HepG2 (cell line): ENCODE measurements around the gene IQCN. TPM values are rescaled to one million over a fixed set of nuclear protein-coding genes. Genes with fewer than 3 reads are reported as not detected.

Source experiments
- AHR ChIP-seq: IDR thresholded peaks from 2 replicates; pipeline ENCODE4 v1.6.1; 2018; ENCODE audit warnings: missing genetic modification reagents, missing compliant biosample characterization
- CAMTA2 ChIP-seq: sonication (generic); formaldehyde crosslinking; IDR thresholded peaks from 2 replicates; pipeline ENCODE4 v1.4.0; 2020; ENCODE audit warnings: mild to moderate bottlenecking, missing genetic modification reagents, borderline replicate concordance
- CREB1 ChIP-seq, 2 experiments: fragments of 450-650 bp in 1 of 2; IDR thresholded peaks; 2 replicates each; pipeline ENCODE4 v1.6.1; 2016 to 2017; ENCODE audit warnings: control low read depth in 1 of 2, mild to moderate bottlenecking in 1 of 2, missing compliant biosample characterization in 1 of 2, missing genetic modification characterization in 1 of 2
- DMAP1 ChIP-seq: IDR thresholded peaks from 2 replicates; pipeline ENCODE4 v1.6.1; 2016
- FLYWCH1 ChIP-seq: sonication (generic); formaldehyde crosslinking; IDR thresholded peaks from 2 replicates; pipeline ENCODE4 v1.8.1; 2023; ENCODE audit warnings: mild to moderate bottlenecking, missing genetic modification reagents
- FOSL1 ChIP-seq: sonication (generic); formaldehyde crosslinking; IDR thresholded peaks from 2 replicates; pipeline ENCODE4 v1.9.0; 2021; ENCODE audit warnings: missing genetic modification reagents, borderline replicate concordance
- HCFC1 ChIP-seq: fragments of 150-350 bp; IDR thresholded peaks from 2 replicates; pipeline ENCODE4 v1.6.1; 2014; ENCODE audit warnings: low read depth, low read length
- MZF1 ChIP-seq: sonication (generic); formaldehyde crosslinking; IDR thresholded peaks from 2 replicates; pipeline ENCODE4 v1.8.1; 2023; ENCODE audit warnings: mild to moderate bottlenecking, missing genetic modification reagents, borderline replicate concordance
- NCOA5 ChIP-seq: sonication (generic); formaldehyde crosslinking; IDR thresholded peaks from 2 replicates; pipeline ENCODE4 v1.4.0; 2020; ENCODE audit warnings: missing genetic modification reagents
- PCBP2 ChIP-seq: fragments of 200-400 bp; formaldehyde crosslinking; optimal IDR thresholded peaks from 2 replicates; pipeline ENCODE3; 2018; ENCODE audit warnings: low read length, low read depth; ENCODE audit not compliant: poor library complexity, severe bottlenecking
- PHF5A ChIP-seq: IDR thresholded peaks from one replicate; pipeline ENCODE4 v1.6.1; 2018; ENCODE audit warnings: low read depth, missing genetic modification reagents; ENCODE audit not compliant: unreplicated experiment
- RELA ChIP-seq: sonication (generic); formaldehyde crosslinking; IDR thresholded peaks from 2 replicates; pipeline ENCODE4 v1.4.0; 2020; ENCODE audit warnings: missing genetic modification reagents
- SALL1 ChIP-seq: sonication (generic); formaldehyde crosslinking; IDR thresholded peaks from 2 replicates; pipeline ENCODE4 v1.8.0; 2022; ENCODE audit warnings: mild to moderate bottlenecking, missing genetic modification reagents
- SYNCRIP ChIP-seq: fragments of 200-400 bp; formaldehyde crosslinking; IDR thresholded peaks from 2 replicates; pipeline ENCODE4 v1.6.1; 2018; ENCODE audit warnings: mild to moderate bottlenecking, low read depth, low read length; ENCODE audit not compliant: insufficient read depth
- TCF7 ChIP-seq: sonication (generic); IDR thresholded peaks from 2 replicates; pipeline ENCODE4 v1.6.1; 2016; ENCODE audit warnings: antibody characterized with exemption, low read depth
- ZBTB14 ChIP-seq: sonication (generic); formaldehyde crosslinking; IDR thresholded peaks from 2 replicates; pipeline ENCODE4 v1.4.0; 2020; ENCODE audit warnings: missing genetic modification reagents
- ZBTB21 ChIP-seq: sonication (generic); formaldehyde crosslinking; IDR thresholded peaks from 2 replicates; pipeline ENCODE4 v1.4.0; 2020; ENCODE audit warnings: missing genetic modification reagents
- ZFP90 ChIP-seq: sonication (generic); formaldehyde crosslinking; IDR thresholded peaks from 2 replicates; pipeline ENCODE4 v1.8.0; 2022; ENCODE audit warnings: missing genetic modification reagents, mild to moderate bottlenecking, inconsistent platforms, borderline replicate concordance
- ZFX ChIP-seq: sonication (generic); formaldehyde crosslinking; IDR thresholded peaks from 2 replicates; pipeline ENCODE4 v1.4.0; 2020; ENCODE audit warnings: mild to moderate bottlenecking, low read depth, missing genetic modification reagents, moderate library complexity
- ZNF263 ChIP-seq: sonication (generic); formaldehyde crosslinking; IDR thresholded peaks from 2 replicates; pipeline ENCODE4 v1.4.0; 2020; ENCODE audit warnings: missing genetic modification reagents
- ZNF30 ChIP-seq: sonication (generic); formaldehyde crosslinking; IDR thresholded peaks from 2 replicates; pipeline ENCODE4 v1.5.0; 2020; ENCODE audit warnings: mild to moderate bottlenecking, missing genetic modification reagents
- ZNF510 ChIP-seq: sonication (generic); formaldehyde crosslinking; IDR thresholded peaks from 2 replicates; pipeline ENCODE4 v1.4.0; 2020; ENCODE audit warnings: low read depth, mild to moderate bottlenecking, missing genetic modification reagents
- ZNF546 ChIP-seq: sonication (generic); formaldehyde crosslinking; conservative IDR thresholded peaks from 2 replicates; pipeline ENCODE4 v1.8.1; 2023; ENCODE audit warnings: mild to moderate bottlenecking, missing genetic modification reagents
- ZNF550 ChIP-seq: sonication (generic); formaldehyde crosslinking; IDR thresholded peaks from 2 replicates; pipeline ENCODE4 v1.4.0; 2020; ENCODE audit warnings: mild to moderate bottlenecking, missing genetic modification reagents, borderline replicate concordance
- ZNF570 ChIP-seq: sonication (generic); formaldehyde crosslinking; IDR thresholded peaks from 2 replicates; pipeline ENCODE4 v1.4.0; 2020; ENCODE audit warnings: mild to moderate bottlenecking, missing genetic modification reagents, borderline replicate concordance
- ZNF652 ChIP-seq: IDR thresholded peaks from 2 replicates; pipeline ENCODE4 v1.6.1; 2016; ENCODE audit warnings: low read depth, borderline replicate concordance
- ZNF740 ChIP-seq: sonication (generic); formaldehyde crosslinking; IDR thresholded peaks from 2 replicates; pipeline ENCODE4 v1.4.0; 2020; ENCODE audit warnings: missing genetic modification reagents
- ZNF782 ChIP-seq: sonication (generic); formaldehyde crosslinking; IDR thresholded peaks from 2 replicates; pipeline ENCODE4 v1.4.0; 2020; ENCODE audit warnings: missing genetic modification reagents, mild to moderate bottlenecking, borderline replicate concordance
- polyA plus RNA-seq, 8 experiments: library from polyadenylated mRNA; depleted of rRNA in 3 of 8; stranded (reverse) in 7 of 8; unstranded in 1 of 8; fragments of >200 nt; fragmentation: Illumina TruSeq in 4 of 8; extraction: Trizol in 4 of 8; gene quantifications; 2 replicates each; pipeline versions ENCODE4 v1.2.1 to v1.2.3, GENCODE V29; 2011 to 2016; ENCODE audit warnings: low read depth in 4 of 8, missing spikeins in 1 of 8, mixed read lengths in 1 of 8; ENCODE audit not compliant: insufficient read depth in 1 of 8
- total RNA-seq, 5 experiments: library from RNA; depleted of rRNA; stranded (reverse); fragments of >200 nt; fragmentation: Illumina TruSeq; extraction: Trizol; gene quantifications; 2 replicates each; pipeline ENCODE4 v1.2.3, GENCODE V29; 2016; ENCODE audit warnings: low read depth in 1 of 5
- TF ChIP-seq, protein P1 (sequence below): sonication (generic); formaldehyde crosslinking; IDR thresholded peaks from 2 replicates; pipeline ENCODE4 v1.5.0; 2020; ENCODE audit warnings: mild to moderate bottlenecking, missing genetic modification reagents

IQCN gene
- total and polyA plus RNA-seq, 2 of the 13 experiments (the other 11 are each of a cell fraction or from before 2014, with no cell fraction given) = 0.04 to 0.18 TPM

DNA sequence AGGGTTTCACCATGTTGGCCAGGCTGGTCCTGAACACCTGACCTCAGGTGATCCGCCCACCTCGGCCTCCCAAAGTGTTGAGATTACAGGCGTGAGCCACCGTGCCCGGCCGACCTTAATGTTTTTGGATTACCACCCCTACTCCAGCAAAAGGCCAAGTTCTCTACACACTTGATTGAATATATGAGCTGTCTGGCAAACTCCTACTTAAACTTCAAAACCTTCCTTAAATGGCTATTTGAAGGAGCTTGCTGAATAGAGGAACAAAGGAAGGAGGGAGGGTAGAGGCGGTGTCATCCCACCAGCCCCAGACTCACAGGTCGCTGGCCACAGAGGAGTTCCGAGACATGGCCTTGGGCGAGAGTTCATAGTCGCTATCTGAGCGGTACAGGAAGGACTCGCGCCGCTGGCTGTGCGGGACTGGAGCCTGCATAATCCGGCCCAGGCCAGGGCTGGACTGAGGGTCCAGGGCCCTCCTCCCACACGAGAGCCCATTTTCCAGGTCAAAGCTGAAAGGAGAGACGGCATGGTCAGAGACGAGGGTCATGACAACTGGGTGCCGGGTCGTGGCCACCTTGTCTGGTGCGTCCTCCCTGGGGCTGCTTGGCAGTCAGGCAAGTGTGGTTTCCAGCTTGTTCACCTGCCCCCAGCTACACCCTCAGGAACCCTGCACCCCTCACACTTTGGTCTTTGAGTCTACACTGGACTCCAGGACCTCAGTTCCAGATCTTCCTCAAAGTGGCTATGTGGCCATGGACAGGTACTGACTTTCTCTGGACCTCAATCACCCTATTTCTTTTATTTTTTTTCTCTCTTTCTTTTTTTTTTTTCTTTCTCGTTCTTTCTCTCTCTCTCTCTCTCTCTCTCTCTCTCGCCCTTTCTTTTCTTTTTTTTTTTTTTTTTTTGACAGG lies 52.2 kb downstream of the IQCN start (continued):
- TF ChIP-seq, protein P1, sequence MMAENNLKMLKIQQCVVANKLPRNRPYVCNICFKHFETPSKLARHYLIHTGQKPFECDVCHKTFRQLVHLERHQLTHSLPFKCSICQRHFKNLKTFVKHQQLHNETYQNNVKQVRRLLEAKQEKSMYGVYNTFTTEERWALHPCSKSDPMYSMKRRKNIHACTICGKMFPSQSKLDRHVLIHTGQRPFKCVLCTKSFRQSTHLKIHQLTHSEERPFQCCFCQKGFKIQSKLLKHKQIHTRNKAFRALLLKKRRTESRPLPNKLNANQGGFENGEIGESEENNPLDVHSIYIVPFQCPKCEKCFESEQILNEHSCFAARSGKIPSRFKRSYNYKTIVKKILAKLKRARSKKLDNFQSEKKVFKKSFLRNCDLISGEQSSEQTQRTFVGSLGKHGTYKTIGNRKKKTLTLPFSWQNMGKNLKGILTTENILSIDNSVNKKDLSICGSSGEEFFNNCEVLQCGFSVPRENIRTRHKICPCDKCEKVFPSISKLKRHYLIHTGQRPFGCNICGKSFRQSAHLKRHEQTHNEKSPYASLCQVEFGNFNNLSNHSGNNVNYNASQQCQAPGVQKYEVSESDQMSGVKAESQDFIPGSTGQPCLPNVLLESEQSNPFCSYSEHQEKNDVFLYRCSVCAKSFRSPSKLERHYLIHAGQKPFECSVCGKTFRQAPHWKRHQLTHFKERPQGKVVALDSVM (CRISPR knock-in tag) = no peak
- TF ChIP-seq HCFC1 (no peak), FLYWCH1 (CRISPR knock-in tag) (no peak), ZNF263 (CRISPR knock-in tag) (0 out of 2 replicates have a peak, but pooled peaks have one; percentile 42), ZFX (CRISPR knock-in tag) (peak; percentile 60), AHR (CRISPR knock-in tag) (no peak), CREB1 (IDR thresholded peaks at IDR 0.05) (no peak), CREB1 (CRISPR knock-in tag; IDR thresholded peaks at IDR 0.05) (no peak), ZNF570 (CRISPR knock-in tag) (no peak), ZNF546 (CRISPR knock-in tag) (no peak), MZF1 (no peak), ZFP90 (CRISPR knock-in tag) (0 out of 2 replicates have a peak, but pooled peaks have one; percentile 30), SYNCRIP (no peak), ZNF510 (CRISPR knock-in tag) (no peak), RELA (CRISPR knock-in tag) (no peak), CAMTA2 (no peak), ZNF30 (no peak), FOSL1 (CRISPR knock-in tag) (no peak), ZNF782 (CRISPR knock-in tag) (no peak), ZBTB14 (CRISPR knock-in tag) (no peak), TCF7 (no peak), SALL1 (peak; percentile 41), ZNF652 (CRISPR knock-in tag) (no peak), PCBP2 (no peak), ZNF740 (CRISPR knock-in tag) (no peak), NCOA5 (no peak), ZNF550 (CRISPR knock-in tag) (no peak), DMAP1 (CRISPR knock-in tag) (no peak), ZBTB21 (CRISPR knock-in tag) (no peak), PHF5A (no peak)
